H9 (cell line): ENCODE measurements around the gene GRB14. TPM values are rescaled to one million over a fixed set of nuclear protein-coding genes. Genes with fewer than 3 reads are reported as not detected.

Experiments
- DNase-seq: peaks from one replicate; pipeline ENCODE4 v3.0.0-alpha.2; 2017
- H2AFZ ChIP-seq: one replicate; pipeline ENCODE4 v1.6.1; 2013; ENCODE audit warnings: mild to moderate bottlenecking, low read length, control low read depth, moderate library complexity
- H2AK5ac ChIP-seq: 2 replicates; pipeline ENCODE4 v1.6.1; 2013; ENCODE audit warnings: low read length, control low read depth, mixed read lengths; ENCODE audit not compliant: insufficient read length
- H2BK120ac ChIP-seq: one replicate; pipeline ENCODE4 v1.6.1; 2013; ENCODE audit warnings: low read depth, mild to moderate bottlenecking, low read length, control low read depth, inconsistent platforms; ENCODE audit not compliant: poor library complexity, severe bottlenecking
- H2BK12ac ChIP-seq: 2 replicates; pipeline ENCODE4 v1.6.1; 2013; ENCODE audit warnings: low read length, control low read depth, mixed read lengths, low read depth; ENCODE audit not compliant: insufficient read length
- H2BK15ac ChIP-seq: 2 replicates; pipeline ENCODE4 v1.6.1; 2013; ENCODE audit warnings: low read depth, low read length, control low read depth
- H2BK20ac ChIP-seq: one replicate; pipeline ENCODE4 v1.6.1; 2013; ENCODE audit warnings: low read depth, mild to moderate bottlenecking, low read length, control low read depth, inconsistent platforms; ENCODE audit not compliant: poor library complexity, severe bottlenecking
- H2BK5ac ChIP-seq: 2 replicates; pipeline ENCODE4 v1.6.1; 2013; ENCODE audit warnings: low read length, control low read depth, mixed read lengths; ENCODE audit not compliant: insufficient read length
- H3K14ac ChIP-seq: 2 replicates; pipeline ENCODE4 v1.6.1; 2013; ENCODE audit warnings: low read length, control low read depth; ENCODE audit not compliant: insufficient read depth
- H3K18ac ChIP-seq: 2 replicates; pipeline ENCODE4 v1.6.1; 2013; ENCODE audit warnings: low read depth, mild to moderate bottlenecking, mixed read lengths, low read length, control low read depth; ENCODE audit not compliant: insufficient read length
- H3K23ac ChIP-seq: 2 replicates; pipeline ENCODE4 v1.6.1; 2013; ENCODE audit warnings: low read length, control low read depth, mixed read lengths, low read depth; ENCODE audit not compliant: insufficient read length
- H3K23me2 ChIP-seq: 2 replicates; pipeline ENCODE4 v1.6.1; 2013; ENCODE audit warnings: low read depth, mild to moderate bottlenecking, mixed read lengths, low read length, control low read depth; ENCODE audit not compliant: insufficient read length, poor library complexity, severe bottlenecking
- H3K27ac ChIP-seq: 2 replicates; pipeline ENCODE4 v1.5.1; 2013; ENCODE audit warnings: low read length, control low read depth, mixed read lengths, low read depth; ENCODE audit not compliant: insufficient read length
- H3K27me3 ChIP-seq: 2 replicates; pipeline ENCODE4 v1.6.1; 2013; ENCODE audit warnings: low read length, control low read depth, inconsistent platforms; ENCODE audit not compliant: insufficient read depth
- H3K4ac ChIP-seq: 2 replicates; pipeline ENCODE4 v1.6.1; 2013; ENCODE audit warnings: low read depth, mild to moderate bottlenecking, control low read depth, inconsistent platforms, low read length, moderate library complexity
- H3K4me1 ChIP-seq: 2 replicates; pipeline ENCODE4 v1.6.1; 2013; ENCODE audit warnings: low read length, control low read depth, inconsistent platforms; ENCODE audit not compliant: insufficient read depth
- H3K4me2 ChIP-seq: 2 replicates; pipeline ENCODE4 v1.6.1; 2013; ENCODE audit warnings: low read length, control low read depth, mixed read lengths; ENCODE audit not compliant: insufficient read length, insufficient read depth
- H3K56ac ChIP-seq: 2 replicates; pipeline ENCODE4 v1.6.1; 2013; ENCODE audit warnings: low read depth, mild to moderate bottlenecking, mixed read lengths, low read length, control low read depth; ENCODE audit not compliant: insufficient read length
- H3K79me1 ChIP-seq: 2 replicates; pipeline ENCODE4 v1.6.1; 2013; ENCODE audit warnings: low read depth, mild to moderate bottlenecking, moderate library complexity, low read length, control low read depth, inconsistent platforms; ENCODE audit not compliant: insufficient read depth, poor library complexity, severe bottlenecking
- H3K79me2 ChIP-seq: 2 replicates; pipeline ENCODE4 v1.6.1; 2013; ENCODE audit warnings: low read length, control low read depth, inconsistent platforms; ENCODE audit not compliant: insufficient read depth
- H3K9ac ChIP-seq: 2 replicates; pipeline ENCODE4 v1.6.1; 2013; ENCODE audit warnings: low read length, control low read depth, mixed read lengths; ENCODE audit not compliant: insufficient read length; ENCODE audit errors: extremely low read depth
- H3K9me3 ChIP-seq: one replicate; pipeline ENCODE4 v1.6.1; 2013; ENCODE audit warnings: low read depth, low read length, inconsistent platforms; ENCODE audit not compliant: control insufficient read depth
- H3T11ph ChIP-seq: one replicate; pipeline ENCODE4 v1.6.1; 2013; ENCODE audit warnings: mild to moderate bottlenecking, low read length, control low read depth, inconsistent platforms
- H4K20me1 ChIP-seq: one replicate; pipeline ENCODE4 v1.6.1; 2013; ENCODE audit not compliant: control insufficient read depth, insufficient read length, insufficient read depth
- H4K5ac ChIP-seq: 2 replicates; pipeline ENCODE4 v1.6.1; 2013; ENCODE audit warnings: low read depth, mild to moderate bottlenecking, mixed read lengths, low read length, control low read depth; ENCODE audit not compliant: insufficient read length
- H4K8ac ChIP-seq: replicated peaks from 2 replicates; pipeline ENCODE4 v1.6.1; 2013; ENCODE audit warnings: low read length, control low read depth, mixed read lengths, low read depth; ENCODE audit not compliant: insufficient read length
- H4K91ac ChIP-seq: 2 replicates; pipeline ENCODE4 v1.6.1; 2013; ENCODE audit warnings: low read depth, mild to moderate bottlenecking, moderate library complexity, mixed read lengths, low read length, control low read depth; ENCODE audit not compliant: insufficient read length
- H3K27ac Mint-ChIP-seq, 3 experiments: 2 replicates in 2 of 3; 3 replicates in 1 of 3; pipeline ENCODE4 v1.8.0; 2020 to 2021; ENCODE audit warnings: mixed read lengths in 3 of 3, mild to moderate bottlenecking in 1 of 3, moderate library complexity in 1 of 3
- H3K27me3 Mint-ChIP-seq: 2 replicates; pipeline ENCODE4 v1.8.0; 2021; ENCODE audit warnings: low read depth, mild to moderate bottlenecking, moderate library complexity, mixed read lengths
- H3K36me3 Mint-ChIP-seq, 3 experiments: 2 replicates in 2 of 3; 3 replicates in 1 of 3; pipeline ENCODE4 v1.8.0; 2020 to 2021; ENCODE audit warnings: low read depth in 3 of 3, mixed read lengths in 3 of 3; ENCODE audit not compliant: insufficient read depth in 1 of 3
- H3K4me1 Mint-ChIP-seq, 2 experiments: 2 replicates each; pipeline ENCODE4 v1.8.0; 2020; ENCODE audit warnings: mixed read lengths in 2 of 2
- H3K4me3 Mint-ChIP-seq, 2 experiments: 2 replicates in 1 of 2; 3 replicates in 1 of 2; pipeline ENCODE4 v1.8.0; 2020 to 2021; ENCODE audit warnings: mild to moderate bottlenecking in 2 of 2, mixed read lengths in 2 of 2, moderate library complexity in 1 of 2
- H3K9me3 Mint-ChIP-seq, 2 experiments: 2 replicates in 1 of 2; 3 replicates in 1 of 2; pipeline ENCODE4 v1.8.0; 2020; ENCODE audit warnings: mild to moderate bottlenecking in 2 of 2, mixed read lengths in 2 of 2, moderate library complexity in 1 of 2
- WGBS: extraction: QIAGEN DNeasy Blood & Tissue Kit; methylation state at CpG from one replicate; pipeline ENCODE4 v1.1.7; 2013; ENCODE audit warnings: missing lambda C conversion rate, low lambda C conversion rate, mixed read lengths; ENCODE audit not compliant: insufficient read length; ENCODE audit errors: extremely low coverage; 5-methylcytosine and 5-hydroxymethylcytosine counted together
- total RNA-seq: library from RNA; stranded (reverse); gene quantifications from 2 replicates; pipeline ENCODE4 v1.2.1, GENCODE V29; 2021
- TF ChIP-seq, protein P1 (sequence below): fragments of 200-600 bp; sonication (generic); conservative IDR thresholded peaks from 3 replicates; pipeline ENCODE4 v1.8.0; 2021; ENCODE audit warnings: antibody characterized with exemption, mild to moderate bottlenecking

Gene GRB14
- total RNA-seq, 1 experiment from 2014 or later, result 7.6 TPM

DNA sequence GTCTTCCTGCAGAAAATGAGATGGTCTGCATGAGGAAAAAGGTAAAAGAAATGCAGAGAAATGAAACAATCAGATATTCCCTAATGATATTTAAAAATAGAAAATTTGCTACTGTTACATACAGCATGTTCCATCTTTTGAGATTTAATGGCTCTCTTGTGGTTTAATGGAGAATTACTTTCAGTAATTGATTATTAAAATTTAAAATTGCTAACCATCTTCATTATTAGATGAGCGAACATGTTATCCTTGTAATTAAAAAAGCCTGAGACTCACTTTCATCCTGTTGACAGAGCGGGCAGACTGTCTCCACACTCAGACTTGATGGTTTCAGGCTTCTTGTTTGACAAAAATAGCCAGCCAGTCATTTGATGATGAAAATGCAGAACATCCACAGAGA lies 171.0 kb downstream of the GRB14 start:
- H3K27ac Mint-ChIP-seq, result no peak overlapping the region
- Histone ChIP-seq H3K23me2 (no peaks in the 10 kb centered on the region), H4K5ac (no peak overlapping the region), H2AFZ (no peak overlapping the region), H3K79me2 (no peaks in the 10 kb centered on the region), H3K18ac (no peak overlapping the region), H3K14ac (no peak overlapping the region), H2AK5ac (no peak overlapping the region), H3K27me3 (no peaks in the 10 kb centered on the region), H3K9ac (no peak overlapping the region), H3K56ac (no peak overlapping the region), H4K20me1 (no peaks in the 10 kb centered on the region), H2BK5ac (no peak overlapping the region), H3K4me2 (no peak overlapping the region), H3K23ac (no peak overlapping the region), H2BK120ac (no peak overlapping the region), H3K4me1 (peaks cover 2% of the 10 kb centered on the region; the same call in 1 of the 2 replicates), H2BK12ac (no peak overlapping the region), H3K4ac (no peak overlapping the region), H3T11ph (no peak overlapping the region), H4K91ac (no peak overlapping the region), H4K8ac (no peak overlapping the region), H2BK20ac (no peak overlapping the region), H3K27ac (no peak overlapping the region), H3K79me1 (no peaks in the 10 kb centered on the region), H3K9me3 (no peaks in the 10 kb centered on the region), H2BK15ac (no peak overlapping the region)
- no peaks in the 10 kb centered on the region for H3K27me3 Mint-ChIP-seq
- DNase-seq, result no peak
- H3K9me3 Mint-ChIP-seq, result no peaks in the 10 kb centered on the region
- WGBS, result no CpG with 5 or more reads among the region's 2 CpGs
- no peaks in the 10 kb centered on the region for H3K36me3 Mint-ChIP-seq
- peaks cover 6 to 7% of the 10 kb centered on the region in 2 experiments; a peak in 3 of 4 replicates for H3K4me1 Mint-ChIP-seq
- H3K4me3 Mint-ChIP-seq, result no peak overlapping the region
- TF ChIP-seq, protein P1, sequence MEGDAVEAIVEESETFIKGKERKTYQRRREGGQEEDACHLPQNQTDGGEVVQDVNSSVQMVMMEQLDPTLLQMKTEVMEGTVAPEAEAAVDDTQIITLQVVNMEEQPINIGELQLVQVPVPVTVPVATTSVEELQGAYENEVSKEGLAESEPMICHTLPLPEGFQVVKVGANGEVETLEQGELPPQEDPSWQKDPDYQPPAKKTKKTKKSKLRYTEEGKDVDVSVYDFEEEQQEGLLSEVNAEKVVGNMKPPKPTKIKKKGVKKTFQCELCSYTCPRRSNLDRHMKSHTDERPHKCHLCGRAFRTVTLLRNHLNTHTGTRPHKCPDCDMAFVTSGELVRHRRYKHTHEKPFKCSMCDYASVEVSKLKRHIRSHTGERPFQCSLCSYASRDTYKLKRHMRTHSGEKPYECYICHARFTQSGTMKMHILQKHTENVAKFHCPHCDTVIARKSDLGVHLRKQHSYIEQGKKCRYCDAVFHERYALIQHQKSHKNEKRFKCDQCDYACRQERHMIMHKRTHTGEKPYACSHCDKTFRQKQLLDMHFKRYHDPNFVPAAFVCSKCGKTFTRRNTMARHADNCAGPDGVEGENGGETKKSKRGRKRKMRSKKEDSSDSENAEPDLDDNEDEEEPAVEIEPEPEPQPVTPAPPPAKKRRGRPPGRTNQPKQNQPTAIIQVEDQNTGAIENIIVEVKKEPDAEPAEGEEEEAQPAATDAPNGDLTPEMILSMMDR, result no peak
